Testis (tissue), 3 donors: ENCODE measurements around the gene IGFBP1. TPM values are rescaled to one million over a fixed set of nuclear protein-coding genes. Genes with fewer than 3 reads are reported as not detected.

Experiments
- DNase-seq: peaks from one replicate; pipeline ENCODE4 v3.0.0-alpha.2; 2019
- H3K27ac ChIP-seq, 2 donors: fragments of 200-600 bp; sonication (generic); one replicate each; pipeline ENCODE4 v1.5.1; 2019
- H3K27me3 ChIP-seq: fragments of 200-600 bp; sonication (generic); one replicate; pipeline ENCODE4 v1.5.1; 2019
- H3K36me3 ChIP-seq: fragments of 200-600 bp; sonication (generic); one replicate; pipeline ENCODE4 v1.5.1; 2017; ENCODE audit warnings: low read depth; ENCODE audit errors: missing control alignments
- H3K4me1 ChIP-seq: fragments of 200-600 bp; sonication (generic); one replicate; pipeline ENCODE4 v1.5.1; 2019
- H3K4me3 ChIP-seq, 2 donors: fragments of 200-600 bp; sonication (generic); one replicate each; pipeline ENCODE4 v1.5.1; 2017 to 2019
- H3K9me3 ChIP-seq: fragments of 200-600 bp; sonication (generic); one replicate; pipeline ENCODE4 v1.5.1; 2017
- CTCF ChIP-seq, 3 experiments: fragments of 450-650 bp in 2 of 3; fragments of 200-600 bp in 1 of 3; sonication (generic) in 1 of 3; IDR thresholded peaks; one replicate each; pipeline ENCODE4 v1.5.1; 2016 to 2019; ENCODE audit warnings: antibody characterized with exemption in 3 of 3, mild to moderate bottlenecking in 2 of 3, moderate library complexity in 1 of 3
- POLR2A ChIP-seq: fragments of 450-650 bp; IDR thresholded peaks from one replicate; pipeline ENCODE4 v1.6.1; 2017; ENCODE audit warnings: antibody characterized with exemption, mild to moderate bottlenecking, moderate library complexity
- WGBS, 2 donors: methylation state at CpG; one replicate each; pipeline ENCODE4 v1.1.5; 2018; 5-methylcytosine and 5-hydroxymethylcytosine counted together
- intact Hi-C: fragments of 100-400 bp; cut with DNase I; formaldehyde crosslinking; loops from one replicate; pipeline ENCODE4 v1.15.1; 2023; ENCODE audit warnings: low total_unique reads
- polyA plus RNA-seq: library from polyadenylated mRNA; stranded (reverse); fragments of 350-450 nt; fragmentation: Illumina TruSeq; extraction: RNeasy Lipid Tissue Mini Kit (QIAGEN cat#74804); gene quantifications from one replicate; pipeline ENCODE4 v1.2.3, GENCODE V29; 2014; ENCODE audit warnings: low read depth, low replicate concordance; ENCODE audit not compliant: insufficient read depth
- total RNA-seq, 2 donors: library from RNA; depleted of rRNA; stranded (reverse); fragments of >200 nt; gene quantifications; one replicate each; pipeline ENCODE4 v1.2.3, GENCODE V29; 2016

The IGFBP1 gene
- total and polyA plus RNA-seq, 3 donors from 2014 or later = 0.33 to 0.50 TPM; not detected in 1

GRCh38 chr7:45893996-45894664 is 5.8 kb downstream of the IGFBP1 start:
- intact Hi-C loops = no loop called here
- Histone ChIP-seq H3K9me3 (no peaks in the 10 kb centered on the region), H3K4me1 (no peaks in the 10 kb centered on the region), H3K36me3 (no peaks in the 10 kb centered on the region), H3K4me3 (no peak overlapping the region), H3K27ac (no peak overlapping the region), H3K27me3 (no peaks in the 10 kb centered on the region)
- WGBS, 2 donors = 95% methylated on average over 4 of the region's 4 CpGs
- TF ChIP-seq POLR2A = no peak
- TF ChIP-seq CTCF (IDR thresholded peaks at IDR 0.05) = no peak
- no peak for DNase-seq

GRCh38 chr7:45894665-45895062 is 6.4 kb downstream of the IGFBP1 start:
- H3K9me3 ChIP-seq = no peaks in the 10 kb centered on the region
- intact Hi-C loops = no loop called here
- H3K4me3 ChIP-seq = no peak overlapping the region
- H3K4me1 ChIP-seq = no peaks in the 10 kb centered on the region
- DNase-seq = no peak
- H3K27me3 ChIP-seq = no peaks in the 10 kb centered on the region
- H3K27ac ChIP-seq = no peak overlapping the region
- no peak for TF ChIP-seq CTCF (IDR thresholded peaks at IDR 0.05)
- TF ChIP-seq POLR2A = no peak
- H3K36me3 ChIP-seq = no peaks in the 10 kb centered on the region

GRCh38 chr7:45897042-45897690 is 8.9 kb downstream of the IGFBP1 start:
- Histone ChIP-seq H3K9me3 (no peaks in the 10 kb centered on the region), H3K4me3 (no peak overlapping the region), H3K27me3 (no peaks in the 10 kb centered on the region), H3K4me1 (no peaks in the 10 kb centered on the region), H3K27ac (no peak overlapping the region), H3K36me3 (no peaks in the 10 kb centered on the region)
- DNase-seq = no peak
- TF ChIP-seq CTCF (IDR thresholded peaks at IDR 0.05) = no peak
- no peak for TF ChIP-seq POLR2A
- 95 to 97% methylated on average over 1 of the region's 1 CpG for WGBS, 2 donors
- intact Hi-C loops = no loop called here

- 86 to 90% methylated on average over 2 of the region's 2 CpGs for WGBS, 2 donors
- Histone ChIP-seq H3K27ac (no peak overlapping the region), H3K9me3 (no peaks in the 10 kb centered on the region), H3K27me3 (no peaks in the 10 kb centered on the region), H3K4me3 (no peak overlapping the region), H3K36me3 (no peaks in the 10 kb centered on the region), H3K4me1 (no peaks in the 10 kb centered on the region)
- intact Hi-C loops = no loop called here
- no peak for DNase-seq
- TF ChIP-seq CTCF (IDR thresholded peaks at IDR 0.05) (no peak), POLR2A (no peak)
Observed at GRCh38 chr7:45898222-45898621, 9.9 kb downstream of the IGFBP1 start.

- no peak for DNase-seq
- H3K4me3 ChIP-seq = no peak overlapping the region
- intact Hi-C loops = no loop called here
- WGBS, 2 donors = 85 to 88% methylated on average over 1 of the region's 1 CpG
- H3K27ac ChIP-seq = no peak overlapping the region
- TF ChIP-seq CTCF (IDR thresholded peaks at IDR 0.05) = no peak
- TF ChIP-seq POLR2A = no peak
- H3K36me3 ChIP-seq = no peaks in the 10 kb centered on the region
- no peaks in the 10 kb centered on the region for H3K9me3 ChIP-seq
- H3K4me1 ChIP-seq = no peaks in the 10 kb centered on the region
- H3K27me3 ChIP-seq = no peaks in the 10 kb centered on the region
Observed at GRCh38 chr7:45901566-45901965, 13.3 kb downstream of the IGFBP1 start.
